GM06990 (cell line): ENCODE results near the gene NOB1.
"Not testable (repeated sequence)": the region's sequence is repeated elsewhere in the genome, so short reads cannot be mapped to it uniquely, and the experiment has no call there.

Experiments
- DNase-seq: peaks from one replicate; pipeline ENCODE4 v3.0.0-alpha.2; 2011; ENCODE audit not compliant: insufficient read length; ENCODE audit errors: extremely low read depth
- H3K27me3 ChIP-seq: replicated peaks from 2 replicates; pipeline ENCODE4 v1.6.0; 2011; ENCODE audit warnings: low read length; ENCODE audit not compliant: control insufficient read depth, insufficient read depth
- H3K36me3 ChIP-seq: 2 replicates; pipeline ENCODE4 v1.5.1; 2011; ENCODE audit warnings: low read length; ENCODE audit not compliant: control insufficient read depth, insufficient read depth
- H3K4me3 ChIP-seq: replicated peaks from 2 replicates; pipeline ENCODE4 v1.5.1; 2011; ENCODE audit warnings: low read depth, mild to moderate bottlenecking, control low read depth, low read length
- CTCF ChIP-seq: IDR thresholded peaks from 2 replicates; pipeline ENCODE4 v1.5.1; 2011; ENCODE audit warnings: low read length, control low read depth, mild to moderate bottlenecking, inconsistent platforms; ENCODE audit not compliant: insufficient read depth, poor library complexity, severe bottlenecking

Gene NOB1

GRCh38 chr16:69745232-69745612 lies 9.5 kb downstream of the NOB1 start:
- no peak for TF ChIP-seq CTCF
- H3K27me3 ChIP-seq, result no peaks in the 10 kb centered on the region
- peaks cover 50% of the 10 kb centered on the region for H3K36me3 ChIP-seq
- H3K4me3 ChIP-seq, result no peak overlapping the region
- no peak for DNase-seq

GRCh38 chr16:69744363-69745231 lies 10.1 kb downstream of the NOB1 start:
- no peak for DNase-seq
- no peaks in the 10 kb centered on the region for H3K27me3 ChIP-seq
- TF ChIP-seq CTCF, result no peak
- H3K36me3 ChIP-seq, result peaks cover 50% of the 10 kb centered on the region
- H3K4me3 ChIP-seq, result no peak overlapping the region

- DNase-seq, result no peak
- no peaks in the 10 kb centered on the region for H3K27me3 ChIP-seq
- TF ChIP-seq CTCF, result no peak
- H3K4me3 ChIP-seq, result no peak overlapping the region
- peaks cover 40% of the 10 kb centered on the region for H3K36me3 ChIP-seq
Measured at GRCh38 chr16:69741951-69742904, 12.5 kb downstream of the NOB1 start.

- H3K36me3 ChIP-seq, result peaks cover 36% of the 10 kb centered on the region
- DNase-seq, result no peak
- H3K27me3 ChIP-seq, result no peaks in the 10 kb centered on the region
- TF ChIP-seq CTCF, result no peak
- H3K4me3 ChIP-seq, result no peak overlapping the region
Measured at GRCh38 chr16:69741519-69741918, 13.2 kb downstream of the NOB1 start.

GRCh38 chr16:69732101-69732500 lies 22.6 kb downstream of the NOB1 start:
- DNase-seq, result no peak
- H3K4me3 ChIP-seq, result no peak overlapping the region
- TF ChIP-seq CTCF, result no peak
- H3K36me3 ChIP-seq, result no peaks in the 10 kb centered on the region
- no peaks in the 10 kb centered on the region for H3K27me3 ChIP-seq

GRCh38 chr16:69731280-69731679 lies 23.4 kb downstream of the NOB1 start:
- H3K27me3 ChIP-seq, DNase-seq, H3K36me3 ChIP-seq, H3K4me3 ChIP-seq: not testable (repeated sequence)

GRCh38 chr16:69729030-69729429 lies 25.7 kb downstream of the NOB1 start:
- not testable (repeated sequence) for H3K36me3 ChIP-seq, H3K27me3 ChIP-seq, H3K4me3 ChIP-seq, DNase-seq
